ENCODE measurements around the gene ZNF503.
A peak's percentile ranks its signal among the peaks of the same experiment; 100 is the strongest.

Gene ZNF503

GRCh38 chr10:75407224-75407712, 5.7 kb upstream of the ZNF503 start:
- H3K4me3 ChIP-seq (replicated peaks; ENCODE audit: low read depth, low read length) = no peak overlapping the region
- no peak for DNase-seq (ENCODE audit: low read depth)
- no peak for TF ChIP-seq CTCF (IDR thresholded peaks at IDR 0.05; ENCODE audit: low read length, missing control alignments)

GRCh38 chr10:75406462-75407223, 5.1 kb upstream of the ZNF503 start:
- no peak for TF ChIP-seq CTCF (IDR thresholded peaks at IDR 0.05; ENCODE audit: low read length, missing control alignments)
- DNase-seq (ENCODE audit: low read depth) = no peak
- H3K4me3 ChIP-seq (replicated peaks; ENCODE audit: low read depth, low read length) = no peak overlapping the region

GRCh38 chr10:75405598-75406461, 4.3 kb upstream of the ZNF503 start:
- H3K4me3 ChIP-seq (replicated peaks; ENCODE audit: low read depth, low read length) = no peak overlapping the region
- TF ChIP-seq CTCF (IDR thresholded peaks at IDR 0.05; ENCODE audit: low read length, missing control alignments) = no peak
- DNase-seq (ENCODE audit: low read depth) = no peak

GRCh38 chr10:75404815-75405597, 3.4 kb upstream of the ZNF503 start:
- H3K4me3 ChIP-seq (replicated peaks; ENCODE audit: low read depth, low read length) = no peak overlapping the region
- TF ChIP-seq CTCF (IDR thresholded peaks at IDR 0.05; ENCODE audit: low read length, missing control alignments) = no peak
- no peak for DNase-seq (ENCODE audit: low read depth)

- no peak for DNase-seq (ENCODE audit: low read depth)
- no peak for TF ChIP-seq CTCF (IDR thresholded peaks at IDR 0.05; ENCODE audit: low read length, missing control alignments)
- peak overlapping the region; percentile 96 for H3K4me3 ChIP-seq (replicated peaks; ENCODE audit: low read depth, low read length)
Observed at GRCh38 chr10:75403939-75404814, 2.6 kb upstream of the ZNF503 start.
